MCF 10A (cell line): Measurements from ENCODE around the gene RAI1. TPM values are rescaled to one million over a fixed set of nuclear protein-coding genes. Genes with fewer than 3 reads are reported as not detected.

Experiments used
- BruUV-seq: library from RNA; stranded (reverse); fragments of 400-500 nt; replicated peaks from 2 replicates; lab custom pipeline; 2021; lab: Mats Ljungman, UMichigan
- CTCF ChIA-PET: fragments of 300-600 bp; sonication (Branson Sonifier 250); formaldehyde crosslinking; extraction: SDS; loops from one replicate; lab custom pipeline; 2021; ENCODE audit warnings: antibody characterized with exemption, inconsistent platforms; lab: Yijun Ruan, JAX
- POLR2A ChIA-PET: fragments of 300-600, 350-650 bp; sonication (Branson Sonifier 250); formaldehyde crosslinking; extraction: SDS; loops from one replicate; lab custom pipeline; 2020; ENCODE audit warnings: antibody characterized with exemption, inconsistent platforms; lab: Yijun Ruan, JAX
- DNase-seq: peaks from one replicate; pipeline ENCODE4 v3.0.0-alpha.2; 2018; ENCODE audit not compliant: unreplicated experiment
- H3K27ac Mint-ChIP-seq: one replicate; pipeline ENCODE4 v1.8.0; 2022; ENCODE audit warnings: mild to moderate bottlenecking, low read depth, mixed read lengths; ENCODE audit not compliant: unreplicated experiment
- H3K27me3 Mint-ChIP-seq: one replicate; pipeline ENCODE4 v1.8.0; 2022; ENCODE audit warnings: mixed read lengths; ENCODE audit not compliant: insufficient read depth, unreplicated experiment
- H3K36me3 Mint-ChIP-seq: one replicate; pipeline ENCODE4 v1.8.0; 2022; ENCODE audit warnings: mild to moderate bottlenecking, moderate library complexity, mixed read lengths; ENCODE audit not compliant: insufficient read depth, unreplicated experiment
- H3K4me1 Mint-ChIP-seq: one replicate; pipeline ENCODE4 v1.8.0; 2022; ENCODE audit warnings: mixed read lengths; ENCODE audit not compliant: insufficient read depth, unreplicated experiment
- H3K4me3 Mint-ChIP-seq: one replicate; pipeline ENCODE4 v1.8.0; 2022; ENCODE audit warnings: mild to moderate bottlenecking, moderate library complexity, mixed read lengths; ENCODE audit not compliant: unreplicated experiment
- H3K9me3 Mint-ChIP-seq: one replicate; pipeline ENCODE4 v1.8.0; 2022; ENCODE audit warnings: mixed read lengths; ENCODE audit not compliant: unreplicated experiment
- CTCF ChIP-seq: fragments of 200-600 bp; IDR thresholded peaks from one replicate; pipeline ENCODE4 v1.8.0; 2022; ENCODE audit warnings: antibody characterized with exemption, mild to moderate bottlenecking; ENCODE audit not compliant: unreplicated experiment
- intact Hi-C: fragments of 100-400 bp; cut with micrococcal nuclease; formaldehyde crosslinking; loops from 2 replicates; pipeline ENCODE4 v1.14.1; 2022
- total RNA-seq: library from RNA; stranded (reverse); gene quantifications from 2 replicates; pipeline ENCODE4 v1.2.3, GENCODE V29; 2022

The RAI1 gene
- total RNA-seq, 1 experiment from 2014 or later: 30.4 TPM

- DNase-seq: no peak
- H3K4me3 Mint-ChIP-seq: no peak overlapping the region
- intact Hi-C loops: no loop called here
These were observed 19.9 kb downstream of the RAI1 start for GRCh38 chr17:17701112-17701511.

GRCh38 chr17:17701658-17702057, 20.4 kb downstream of the RAI1 start:
- peaks cover 22% of the 10 kb centered on the region for H3K36me3 Mint-ChIP-seq
- DNase-seq: no peak
- no peaks in the 10 kb centered on the region for H3K9me3 Mint-ChIP-seq
- H3K4me1 Mint-ChIP-seq: peaks cover 21% of the 10 kb centered on the region
- ChIA-PET CTCF (interaction anchor here (0.6 to 1.0 kb wide), 3 partner anchors 24 to 1834 kb away, joined by 3 read pairs; no protein-coding TSS in a partner anchor), POLR2A (interaction anchor here (1.1 kb wide), 1 partner anchor 8 kb away, joined by 3 read pairs; no protein-coding TSS in a partner anchor)
- intact Hi-C loops: no loop called here
- TF ChIP-seq CTCF: no peak
- H3K4me3 Mint-ChIP-seq: no peak overlapping the region
- no TSS peak for BruUV-seq
- peak overlapping the region; percentile 28 for H3K27ac Mint-ChIP-seq
- no peaks in the 10 kb centered on the region for H3K27me3 Mint-ChIP-seq

More at GRCh38 chr17:17701112-17701511, 19.9 kb downstream of the RAI1 start:
- no TSS peak for BruUV-seq
- POLR2A ChIA-PET: no interaction called here
- Mint-ChIP-seq H3K36me3 (peaks cover 22% of the 10 kb centered on the region), H3K9me3 (no peaks in the 10 kb centered on the region), H3K27ac (peak overlapping the region; percentile 28), H3K27me3 (no peaks in the 10 kb centered on the region), H3K4me1 (peaks cover 22% of the 10 kb centered on the region)
- no peak for TF ChIP-seq CTCF
- CTCF ChIA-PET: no interaction called here

- no TSS peak for BruUV-seq
- CTCF ChIA-PET: interaction anchor here (1.0 kb wide), 1 partner anchor 23 kb away, joined by 3 read pairs; no protein-coding TSS in a partner anchor
- POLR2A ChIA-PET: interaction anchor here (1.1 kb wide), 1 partner anchor 9 kb away, joined by 3 read pairs; no protein-coding TSS in a partner anchor
- no peaks in the 10 kb centered on the region for H3K27me3 Mint-ChIP-seq
- no peak for DNase-seq
- H3K4me3 Mint-ChIP-seq: no peak overlapping the region
- peaks cover 22% of the 10 kb centered on the region for H3K36me3 Mint-ChIP-seq
- TF ChIP-seq CTCF: no peak
- no peaks in the 10 kb centered on the region for H3K9me3 Mint-ChIP-seq
- H3K4me1 Mint-ChIP-seq: peaks cover 12% of the 10 kb centered on the region
- intact Hi-C loops: no loop called here
- H3K27ac Mint-ChIP-seq: no peak overlapping the region
These were observed 21.3 kb downstream of the RAI1 start for GRCh38 chr17:17702449-17703139.

- ChIA-PET POLR2A (no interaction called here), CTCF (interaction anchor here (0.7 kb wide), 1 partner anchor 8 kb away, joined by 3 read pairs; no protein-coding TSS in a partner anchor)
- intact Hi-C loops: no loop called here
- Mint-ChIP-seq H3K4me3 (no peak overlapping the region), H3K27me3 (no peaks in the 10 kb centered on the region), H3K36me3 (peaks cover 17% of the 10 kb centered on the region), H3K27ac (no peak overlapping the region), H3K9me3 (no peaks in the 10 kb centered on the region), H3K4me1 (peaks cover 10% of the 10 kb centered on the region)
- BruUV-seq: no TSS peak
- TF ChIP-seq CTCF: no peak
- no peak for DNase-seq
These were observed 22.1 kb downstream of the RAI1 start for GRCh38 chr17:17703140-17703919.
